HG03097 (cell line): ENCODE measurements around the gene CYP3A5.
"Not testable (repeated sequence)": the region's sequence is repeated elsewhere in the genome, so short reads cannot be mapped to it uniquely, and the experiment has no call there.

Experiments used
- ATAC-seq: cut with Tn5 transposase; IDR thresholded peaks from one replicate; pipeline ENCODE4 v1.9.1; 2021; ENCODE audit not compliant: unreplicated experiment, low FRiP score

The CYP3A5 gene

DNA sequence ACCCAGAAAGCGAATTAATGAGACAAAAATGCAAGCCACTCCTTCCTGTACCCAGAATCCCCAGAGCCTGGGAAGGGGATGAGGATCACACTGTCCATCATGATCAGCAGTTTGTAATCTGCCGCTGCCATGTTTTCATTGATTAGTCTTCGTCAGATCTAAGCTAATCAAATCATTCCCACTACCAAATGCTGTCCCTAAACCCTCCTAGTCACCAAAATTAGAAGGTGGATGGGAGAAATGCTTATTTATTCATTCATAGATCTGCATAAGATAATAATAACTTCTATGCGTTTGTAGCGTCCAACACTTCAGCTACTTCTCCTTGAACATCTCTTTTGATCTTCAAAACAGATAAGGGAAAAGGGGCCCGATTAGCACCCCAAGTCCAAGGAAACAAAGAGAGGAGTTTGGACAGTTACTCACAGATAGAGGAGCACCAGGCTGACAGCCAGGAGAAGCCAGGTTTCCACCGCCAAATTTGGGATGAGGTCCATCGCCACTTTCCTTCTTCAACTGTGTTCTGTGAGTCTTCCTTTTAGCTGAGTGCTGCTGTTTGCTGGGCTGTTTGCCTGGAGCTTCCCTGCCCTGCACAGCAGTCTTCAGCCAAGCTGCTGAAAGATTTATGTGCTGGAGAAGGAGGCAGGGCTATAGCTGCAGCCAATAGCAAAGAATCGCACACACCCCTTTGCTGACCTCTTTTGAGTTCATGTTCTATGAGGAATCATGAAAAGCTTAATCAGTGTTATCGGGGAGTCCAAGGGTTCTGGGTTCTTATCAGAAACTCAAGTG, at the start of gene CYP3A5:
CYP3A5 (minus strand) TSS at position 597 of the 792 bp plus-strand sequence; CDS start at position 497, 100 bp downstream.
- no peak for ATAC-seq

GRCh38 chr7:99728615-99729014, 48.8 kb upstream of the CYP3A5 start:
- no peak for ATAC-seq

GRCh38 chr7:99723201-99723600, 43.4 kb upstream of the CYP3A5 start:
- ATAC-seq, result not testable (repeated sequence)

GRCh38 chr7:99720800-99721595, 41.2 kb upstream of the CYP3A5 start:
- ATAC-seq, result no peak

GRCh38 chr7:99719996-99720769, 40.4 kb upstream of the CYP3A5 start:
- no peak for ATAC-seq

DNA sequence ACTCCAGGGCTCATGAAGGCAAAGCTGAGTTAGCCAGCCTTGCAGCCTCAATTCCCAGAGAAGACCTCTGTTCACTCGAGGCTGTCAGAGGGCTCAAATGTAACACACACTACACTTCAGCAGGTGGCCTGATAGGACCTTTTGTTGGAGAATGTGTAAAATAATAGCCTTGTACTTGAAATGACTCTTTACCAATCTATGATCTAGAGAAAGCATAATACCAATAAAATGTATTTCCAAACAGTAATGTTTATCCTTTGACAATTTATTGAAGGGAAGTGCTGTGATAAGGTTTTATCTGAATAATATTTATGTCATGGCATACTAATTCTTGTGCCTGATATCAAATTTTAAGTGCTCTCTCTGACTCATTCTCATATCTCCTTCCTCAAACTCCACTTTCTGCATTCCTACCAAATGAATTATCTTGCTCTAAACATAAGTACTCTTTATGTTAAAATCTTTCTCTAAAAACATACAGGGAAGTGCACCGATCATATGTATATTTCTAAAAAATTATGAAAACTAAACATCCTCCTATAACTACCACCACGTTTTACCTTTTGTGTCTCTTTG, 34.3 kb upstream of the CYP3A5 start:
- ATAC-seq, result no peak

DNA sequence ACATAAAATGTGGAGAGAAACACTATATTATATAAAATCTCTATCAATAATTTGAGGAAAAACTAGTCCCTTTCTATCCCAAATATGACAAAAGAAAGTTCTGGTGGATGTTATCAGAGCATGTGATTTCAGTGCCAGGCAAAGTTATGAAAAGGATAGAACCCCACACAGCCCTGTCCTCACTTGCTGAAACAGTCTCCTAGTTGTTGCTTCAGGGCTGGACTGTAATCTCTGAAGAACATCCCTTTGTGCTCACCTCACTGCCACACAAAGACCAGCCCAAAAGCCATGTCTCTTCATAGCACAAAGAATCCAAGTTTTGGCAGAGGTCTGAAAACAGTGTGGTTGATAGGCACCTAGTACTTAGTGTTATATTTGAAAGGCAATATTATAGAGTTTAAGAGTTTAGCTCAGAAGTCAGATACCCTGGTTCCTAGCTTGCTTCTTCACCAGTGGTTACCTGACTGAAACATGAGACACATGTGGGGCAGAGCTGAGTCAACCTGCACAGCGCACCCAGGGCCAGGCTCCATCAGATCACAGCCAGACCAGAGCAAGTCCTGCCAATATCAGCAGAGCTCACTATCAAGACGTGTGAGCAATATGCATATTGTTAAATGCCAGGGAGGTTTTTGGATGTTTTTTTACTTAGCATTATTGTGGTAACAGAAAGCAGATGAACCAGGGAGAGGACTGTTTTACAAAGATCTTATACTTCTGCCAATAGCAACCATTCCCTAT, 30.2 kb upstream of the CYP3A5 start:
- no peak for ATAC-seq

DNA sequence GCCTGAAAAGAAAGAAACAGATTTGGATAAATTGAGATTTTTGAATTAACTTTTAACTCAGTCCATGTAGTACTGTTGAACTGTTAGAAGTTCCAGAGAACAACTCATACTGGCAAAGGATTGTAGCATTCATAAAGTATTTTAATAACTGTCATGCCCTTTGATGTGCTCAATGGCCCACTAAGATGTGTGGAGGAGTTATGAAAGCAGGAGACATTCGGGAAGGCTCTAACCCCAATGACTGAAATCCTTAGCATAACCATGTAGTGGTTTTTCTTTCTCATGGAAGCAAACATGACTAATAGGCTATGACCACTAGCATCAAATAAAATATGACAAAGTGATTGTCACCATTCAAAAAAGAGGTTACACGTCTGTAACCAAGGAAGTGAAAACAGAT, 29.5 kb upstream of the CYP3A5 start:
- no peak for ATAC-seq

DNA sequence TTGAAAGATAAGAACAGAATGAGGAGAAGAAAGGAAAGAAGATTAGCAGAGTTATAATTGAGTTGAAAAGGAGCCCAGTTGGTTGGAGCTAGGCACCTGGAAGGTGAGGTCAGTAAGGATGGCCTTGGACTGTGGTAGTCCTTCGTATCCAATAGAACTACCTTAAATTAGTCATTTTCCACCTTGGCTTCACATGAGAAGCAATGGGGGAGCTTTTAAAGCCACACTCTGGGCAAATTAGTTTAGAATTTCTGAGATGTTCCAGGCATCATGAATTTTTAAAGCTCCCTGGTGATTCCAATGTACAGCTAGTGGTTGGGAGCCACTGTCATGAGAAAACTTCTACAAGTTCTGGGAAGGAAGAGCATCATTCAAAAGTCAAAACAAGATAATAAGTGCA, 27.3 kb upstream of the CYP3A5 start:
- ATAC-seq, result no peak

DNA sequence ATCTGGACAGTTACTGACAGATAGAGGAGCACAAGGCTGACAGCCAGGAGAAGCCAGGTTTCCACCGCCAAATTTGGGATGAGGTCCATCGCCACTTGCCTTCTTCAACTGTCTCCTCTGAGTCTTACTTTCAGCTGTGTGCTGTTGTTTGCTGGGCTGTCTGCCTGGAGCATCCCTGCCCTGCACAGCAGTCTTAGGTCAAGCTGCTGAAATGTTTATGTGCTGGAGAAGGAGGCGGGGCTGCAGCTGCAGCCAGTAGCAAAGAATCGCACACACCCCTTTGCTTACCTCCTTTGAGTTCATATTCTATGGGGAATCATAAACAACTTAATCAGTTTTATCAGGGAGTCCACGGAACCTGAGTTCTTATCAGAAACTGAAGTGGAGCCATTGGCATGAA, 20.1 kb upstream of the CYP3A5 start:
- ATAC-seq, result no peak

- not testable (repeated sequence) for ATAC-seq
Measured at GRCh38 chr7:99698867-99699730, 19.3 kb upstream of the CYP3A5 start.

DNA sequence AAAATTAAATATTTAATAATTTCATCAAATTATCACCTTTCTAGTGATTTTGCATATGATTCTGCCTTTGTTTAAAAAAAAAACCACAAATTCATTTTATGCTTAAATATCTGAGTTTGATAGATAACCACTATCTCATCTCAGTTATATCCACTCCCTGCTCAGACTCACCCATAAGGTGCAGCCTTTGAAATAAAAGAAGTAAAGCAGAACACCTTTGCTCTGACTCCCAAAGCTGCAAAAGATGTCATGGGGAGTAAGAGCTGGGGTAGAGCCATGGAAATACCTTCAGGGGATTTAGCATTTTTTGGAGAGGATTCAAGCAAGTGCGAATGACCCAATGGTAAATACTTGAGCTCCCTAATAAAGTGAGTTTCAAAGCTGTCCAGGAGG, 15.1 kb upstream of the CYP3A5 start:
- no peak for ATAC-seq

DNA sequence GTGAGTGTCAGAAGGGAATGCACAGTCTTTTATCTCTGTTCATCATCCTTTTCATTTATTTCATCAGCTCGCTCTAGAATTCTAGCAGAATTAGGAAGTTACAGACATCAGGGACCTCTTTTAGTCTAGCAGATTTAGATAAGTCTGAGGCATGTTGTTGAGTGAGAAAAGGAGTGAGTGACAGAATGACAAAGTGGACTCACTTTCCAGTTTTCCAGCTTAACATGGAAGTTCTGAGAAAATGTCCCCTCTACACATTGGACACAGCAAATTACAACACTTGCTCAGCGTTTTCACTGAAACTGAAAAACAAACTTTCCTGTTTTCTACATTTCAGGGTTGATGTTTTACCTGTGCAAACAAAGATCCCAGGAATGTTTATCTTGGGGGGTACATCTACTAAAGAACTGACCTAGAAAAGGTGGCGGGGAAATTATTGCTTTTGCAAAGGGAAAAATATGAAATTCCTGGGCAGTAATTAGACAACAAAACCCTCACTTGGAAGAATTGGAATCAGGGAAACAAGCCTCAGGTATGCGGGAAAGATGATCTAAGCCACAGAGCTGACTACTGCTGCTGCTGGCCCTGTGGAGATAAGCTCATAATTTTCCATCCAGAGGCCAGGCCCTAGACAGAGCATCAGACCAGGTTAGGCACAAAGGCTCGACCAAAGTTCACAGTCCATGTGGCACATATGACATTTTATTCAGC, 14.6 kb upstream of the CYP3A5 start:
- ATAC-seq, result no peak

- ATAC-seq, result no peak
Measured at GRCh38 chr7:99693427-99694200, 13.8 kb upstream of the CYP3A5 start.

GRCh38 chr7:99693100-99693426, 13.3 kb upstream of the CYP3A5 start:
- ATAC-seq, result no peak

- ATAC-seq, result not testable (repeated sequence)
Measured at GRCh38 chr7:99692563-99692962, 12.8 kb upstream of the CYP3A5 start.

DNA sequence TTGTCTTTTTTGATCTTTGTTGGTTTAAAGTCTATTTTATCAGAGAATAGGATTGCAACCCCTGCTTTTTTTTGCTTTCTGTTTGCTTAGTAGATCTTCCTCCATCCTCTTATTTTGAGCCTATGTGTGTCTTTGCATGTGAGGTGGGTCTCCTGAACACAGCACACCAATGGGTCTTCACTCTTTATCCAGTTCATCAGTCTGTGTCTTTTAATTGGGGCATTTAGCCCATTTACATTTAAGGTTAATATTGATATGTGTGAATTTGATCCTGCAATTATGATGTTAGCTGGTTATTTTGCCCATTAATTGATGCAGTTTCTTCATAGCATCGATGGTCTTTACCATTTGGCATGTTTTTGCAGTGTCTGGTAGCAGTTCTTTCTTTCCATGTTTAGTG, 11.9 kb upstream of the CYP3A5 start:
- ATAC-seq, result not testable (repeated sequence)

- not testable (repeated sequence) for ATAC-seq
Measured at GRCh38 chr7:99690918-99691317, 11.1 kb upstream of the CYP3A5 start.
